ENCODE results near the gene GTF3C2. TPM values are rescaled to one million over a fixed set of nuclear protein-coding genes. Genes with fewer than 3 reads are reported as not detected.
"Not testable (repeated sequence)": the region's sequence is repeated elsewhere in the genome, so short reads cannot be mapped to it uniquely, and the experiment has no call there.

Gene GTF3C2
- total RNA-seq, 1 experiment from 2014 or later, result 65.1 TPM

GRCh38 chr2:27375513-27376099 is 19.0 kb upstream of the GTF3C2 start:
- DNase-seq (ENCODE audit: low spot score), result no peak

GRCh38 chr2:27373567-27373966 is 17.0 kb upstream of the GTF3C2 start:
- no peak for DNase-seq (ENCODE audit: low spot score)

- DNase-seq (ENCODE audit: low spot score), result no peak
Measured at GRCh38 chr2:27372937-27373336, 16.4 kb upstream of the GTF3C2 start.

GRCh38 chr2:27370816-27371620 is 14.5 kb upstream of the GTF3C2 start:
- DNase-seq (ENCODE audit: low spot score), result peak; percentile 56

- peak; percentile 99 for DNase-seq (ENCODE audit: low spot score)
Measured at GRCh38 chr2:27370026-27370815, 13.7 kb upstream of the GTF3C2 start, which contains the start of the genes EIF2B4 and SNX17. Gene EIF2B4, minus strand, starts transcription at chr2:27370338. Its CDS starts 24 bp downstream, at chr2:27370314. Gene SNX17, plus strand, starts transcription at chr2:27370616. Its CDS starts 128 bp downstream, at chr2:27370744.

- DNase-seq (ENCODE audit: low spot score), result no peak
Measured at GRCh38 chr2:27369471-27370025, 13.0 kb upstream of the GTF3C2 start.

GRCh38 chr2:27363933-27364332 is 7.4 kb upstream of the GTF3C2 start:
- DNase-seq (ENCODE audit: low spot score), result no peak

GRCh38 chr2:27362678-27363420 is 6.3 kb upstream of the GTF3C2 start:
- no peak for DNase-seq (ENCODE audit: low spot score)

- no peak for DNase-seq (ENCODE audit: low spot score)
Measured at GRCh38 chr2:27356056-27356381, 545 bp downstream of the GTF3C2 start.

GRCh38 chr2:27354597-27354927 is 2.0 kb downstream of the GTF3C2 start:
- no peak for DNase-seq (ENCODE audit: low spot score)

GRCh38 chr2:27353762-27354596 is 2.6 kb downstream of the GTF3C2 start:
- DNase-seq (ENCODE audit: low spot score), result peak; percentile 25

- DNase-seq (ENCODE audit: low spot score), result not testable (repeated sequence)
Measured at GRCh38 chr2:27353386-27353761, 3.2 kb downstream of the GTF3C2 start.

GRCh38 chr2:27351802-27352598 is 4.6 kb downstream of the GTF3C2 start:
- DNase-seq (ENCODE audit: low spot score), result no peak

GRCh38 chr2:27350106-27350693 is 6.4 kb downstream of the GTF3C2 start:
- no peak for DNase-seq (ENCODE audit: low spot score)

- DNase-seq (ENCODE audit: low spot score), result no peak
Measured at GRCh38 chr2:27347641-27348040, 8.9 kb downstream of the GTF3C2 start.

- DNase-seq (ENCODE audit: low spot score), result no peak
Measured at GRCh38 chr2:27336173-27336572, 20.4 kb downstream of the GTF3C2 start.

GRCh38 chr2:27335311-27335710 is 21.3 kb downstream of the GTF3C2 start:
- DNase-seq (ENCODE audit: low spot score), result no peak

GRCh38 chr2:27324720-27325119 is 31.8 kb downstream of the GTF3C2 start:
- no peak for DNase-seq (ENCODE audit: low spot score)

- peak; percentile 38 for DNase-seq (ENCODE audit: low spot score)
Measured at GRCh38 chr2:27323596-27324285, 32.8 kb downstream of the GTF3C2 start.

All from HT-29 (cell line).